Ectodermal cell (in vitro differentiated cells): ENCODE data around the gene STIMATE.

Experiments used
- H3K27ac ChIP-seq: 2 replicates; pipeline ENCODE4 v1.7.0; 2013; ENCODE audit warnings: mild to moderate bottlenecking, low read depth, low read length; ENCODE audit not compliant: insufficient read depth, poor library complexity, severe bottlenecking
- H3K27me3 ChIP-seq: 2 replicates; pipeline ENCODE4 v1.7.0; 2013; ENCODE audit warnings: mild to moderate bottlenecking, low read length; ENCODE audit not compliant: insufficient read depth, control insufficient read depth, poor library complexity, severe bottlenecking
- H3K36me3 ChIP-seq: one replicate; pipeline ENCODE4 v1.7.0; 2013; ENCODE audit warnings: low read length; ENCODE audit not compliant: control insufficient read depth, insufficient read depth
- H3K4me1 ChIP-seq: one replicate; pipeline ENCODE4 v1.7.0; 2013; ENCODE audit warnings: low read length; ENCODE audit not compliant: control insufficient read depth, insufficient read depth
- H3K4me3 ChIP-seq: 2 replicates; pipeline ENCODE4 v1.7.0; 2013; ENCODE audit warnings: low read depth, low read length, control low read depth; ENCODE audit not compliant: insufficient read depth
- H3K9me3 ChIP-seq: 2 replicates; pipeline ENCODE4 v1.7.0; 2013; ENCODE audit warnings: mild to moderate bottlenecking, low read length, moderate library complexity; ENCODE audit not compliant: control insufficient read depth
- WGBS, 2 experiments: methylation state at CpG; one replicate each; pipeline ENCODE4 v1.1.7; 2013; ENCODE audit warnings: missing lambda C conversion rate in 2 of 2; 5-methylcytosine and 5-hydroxymethylcytosine counted together

The STIMATE gene

DNA sequence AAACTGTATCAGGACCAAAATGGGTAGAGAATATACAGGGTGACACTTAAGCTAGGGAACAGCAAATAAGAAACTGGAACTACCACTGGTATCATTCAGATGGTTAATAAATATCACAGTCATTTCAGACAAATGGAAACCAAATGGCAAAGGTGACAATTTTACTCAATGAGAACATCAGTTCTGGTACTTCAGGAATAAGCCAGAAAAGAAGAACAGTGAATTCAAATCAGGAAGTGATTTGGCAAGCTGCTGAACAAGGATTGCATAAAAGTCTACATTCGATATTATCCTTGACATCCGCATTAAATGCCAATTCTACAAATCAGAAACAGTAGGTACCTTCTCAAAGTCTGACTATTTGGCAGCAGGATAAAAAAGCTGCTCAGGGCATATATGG is 23.5 kb upstream of the STIMATE start:
- Histone ChIP-seq H3K4me1 (no peaks in the 10 kb centered on the region), H3K27me3 (no peaks in the 10 kb centered on the region), H3K9me3 (no peaks in the 10 kb centered on the region), H3K4me3 (no peak overlapping the region), H3K27ac (no peak overlapping the region), H3K36me3 (no peaks in the 10 kb centered on the region)
- WGBS, 2 experiments: 92 to 100% methylated on average over 2 of the region's 2 CpGs

DNA sequence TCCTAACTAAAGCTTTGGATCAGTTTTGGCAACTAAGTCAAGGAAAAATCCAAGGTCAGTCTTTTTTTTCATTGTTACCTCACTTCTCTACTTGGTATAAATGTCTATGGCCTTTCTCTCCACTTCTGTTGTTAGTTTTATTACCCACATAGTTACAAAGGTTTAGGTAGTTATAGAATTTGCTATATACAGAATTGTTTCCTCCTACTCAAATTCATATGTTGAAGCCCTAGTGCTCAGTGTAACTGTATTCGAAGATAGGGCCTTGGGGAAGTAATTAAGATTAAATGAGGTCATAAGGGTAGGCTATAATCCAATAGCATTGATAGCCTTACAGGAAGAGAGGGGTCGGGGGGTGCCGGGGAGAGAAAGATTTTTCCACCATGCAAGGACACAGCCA is 19.7 kb upstream of the STIMATE start:
- H3K27me3 ChIP-seq: no peaks in the 10 kb centered on the region
- H3K4me3 ChIP-seq: no peak overlapping the region
- WGBS, 2 experiments: 89 to 98% methylated on average over 3 of the region's 3 CpGs
- H3K27ac ChIP-seq: no peak overlapping the region
- no peaks in the 10 kb centered on the region for H3K4me1 ChIP-seq
- H3K36me3 ChIP-seq: peaks cover 4% of the 10 kb centered on the region
- no peaks in the 10 kb centered on the region for H3K9me3 ChIP-seq

DNA sequence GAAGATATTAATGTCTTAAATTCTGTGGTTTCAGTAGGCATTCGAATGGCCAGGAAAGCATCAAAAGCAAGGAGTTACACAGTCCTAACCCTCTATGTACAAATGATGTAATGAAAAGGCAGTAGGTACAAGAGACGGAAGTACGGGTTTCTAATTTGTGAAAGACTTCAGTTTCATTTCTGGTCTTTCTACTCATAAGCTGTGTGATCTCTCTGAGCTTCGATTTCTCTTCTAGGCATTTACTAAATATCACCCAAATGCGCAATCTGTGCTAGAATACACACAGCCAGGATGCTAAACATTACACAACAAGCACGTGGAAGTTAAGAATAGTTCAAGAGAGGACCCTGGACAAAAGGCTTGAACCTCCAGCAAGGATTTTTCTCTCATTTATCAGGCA is 17.9 kb upstream of the STIMATE start:
- WGBS, 2 experiments: 94 to 96% methylated on average over 6 of the region's 6 CpGs

DNA sequence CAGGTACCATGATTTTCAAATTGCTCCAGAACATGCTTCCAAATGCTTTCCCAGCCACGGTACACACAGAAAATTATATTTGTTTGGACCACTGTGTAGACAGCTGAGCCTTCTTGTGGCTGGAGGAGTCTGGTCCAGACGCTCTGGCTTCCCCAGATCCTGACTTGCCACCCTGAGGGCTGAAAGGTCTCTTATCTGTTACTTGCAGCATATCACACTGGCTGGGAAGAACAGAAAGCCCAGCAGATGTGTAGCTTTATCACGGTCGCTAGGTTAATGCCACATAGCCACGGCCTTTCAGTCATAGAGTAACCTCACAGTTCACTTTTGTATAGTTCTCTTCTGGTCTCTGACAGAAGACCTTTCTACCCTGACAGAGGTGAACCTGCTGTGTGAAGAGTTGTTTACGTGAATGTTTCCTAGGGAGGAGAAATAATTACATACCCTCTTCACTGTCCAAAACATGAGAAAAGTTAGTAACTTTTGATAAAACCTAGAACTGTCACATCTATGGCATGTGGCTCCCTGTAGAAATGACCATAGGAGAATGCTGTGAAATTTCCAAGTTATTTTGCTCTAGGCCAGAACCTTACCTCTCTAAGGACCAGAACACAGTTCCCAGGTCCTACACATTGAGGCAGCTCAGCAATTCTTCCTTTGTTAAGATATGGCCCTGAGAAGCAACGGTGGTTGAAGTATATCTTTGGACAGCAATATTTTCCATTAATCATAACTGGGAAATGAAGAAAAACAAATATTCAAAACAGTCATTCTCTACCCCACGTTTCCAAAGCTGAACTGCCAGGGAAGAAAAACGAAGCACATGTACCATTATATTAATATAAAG is 15.8 kb upstream of the STIMATE start:
- Histone ChIP-seq H3K36me3 (peaks cover 4% of the 10 kb centered on the region), H3K4me3 (no peak overlapping the region), H3K4me1 (no peaks in the 10 kb centered on the region), H3K27ac (no peak overlapping the region), H3K9me3 (no peaks in the 10 kb centered on the region), H3K27me3 (no peaks in the 10 kb centered on the region)
- WGBS, 2 experiments: 95% methylated on average over 6 to 9 of the region's 9 CpGs

More for the DNA sequence above, 17.9 kb upstream of the STIMATE start:
- Histone ChIP-seq H3K27me3 (no peaks in the 10 kb centered on the region), H3K27ac (no peak overlapping the region), H3K4me1 (no peaks in the 10 kb centered on the region), H3K9me3 (no peaks in the 10 kb centered on the region), H3K4me3 (no peak overlapping the region), H3K36me3 (peaks cover 4% of the 10 kb centered on the region)

DNA sequence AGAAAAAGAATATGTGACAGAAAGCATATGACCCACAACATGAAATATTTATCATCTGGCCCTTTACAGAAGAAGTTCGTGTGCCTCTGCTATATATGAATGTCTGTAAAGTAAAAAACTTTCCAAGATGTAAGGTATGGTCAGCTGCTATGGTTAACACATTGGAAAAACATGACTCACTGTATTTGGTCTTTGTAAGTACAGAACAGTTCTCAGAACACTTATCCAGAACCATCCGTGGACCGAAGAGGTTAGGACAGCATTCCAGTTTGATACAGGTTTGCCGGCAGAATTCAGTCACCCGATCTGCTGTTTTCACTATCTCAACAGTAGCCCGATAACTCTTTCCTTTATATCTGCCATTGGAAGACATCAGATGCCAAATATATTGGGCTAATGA is 13.5 kb upstream of the STIMATE start:
- H3K27me3 ChIP-seq: no peaks in the 10 kb centered on the region
- no peaks in the 10 kb centered on the region for H3K9me3 ChIP-seq
- 94 to 95% methylated on average over 6 of the region's 6 CpGs for WGBS, 2 experiments
- peaks cover 4% of the 10 kb centered on the region for H3K36me3 ChIP-seq
- H3K4me1 ChIP-seq: no peaks in the 10 kb centered on the region
- H3K4me3 ChIP-seq: no peak overlapping the region
- no peak overlapping the region for H3K27ac ChIP-seq

DNA sequence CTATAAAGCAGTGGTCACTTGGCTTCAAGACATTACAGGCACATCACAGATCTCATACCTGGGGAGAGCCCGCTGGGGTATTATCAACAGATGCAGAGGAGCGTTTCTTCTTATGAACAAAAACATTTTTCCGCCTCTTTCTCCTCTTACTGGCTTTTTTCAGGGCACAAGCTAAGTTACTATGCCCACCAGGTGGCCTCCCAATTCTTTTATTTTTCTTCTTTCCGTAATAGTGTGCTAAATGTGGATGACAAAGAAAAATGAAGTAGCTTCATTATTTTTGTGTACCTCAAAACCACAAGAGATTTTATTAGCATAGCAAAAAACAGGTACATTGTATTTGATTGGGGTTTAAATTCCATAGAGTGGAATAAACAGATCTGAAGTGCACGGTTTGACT is 10.1 kb upstream of the STIMATE start:
- H3K9me3 ChIP-seq: no peaks in the 10 kb centered on the region
- H3K27me3 ChIP-seq: no peaks in the 10 kb centered on the region
- WGBS, 2 experiments: 96% methylated on average over 4 to 5 of the region's 5 CpGs
- no peaks in the 10 kb centered on the region for H3K4me1 ChIP-seq
- no peaks in the 10 kb centered on the region for H3K36me3 ChIP-seq
- no peak overlapping the region for H3K4me3 ChIP-seq
- no peak overlapping the region for H3K27ac ChIP-seq

DNA sequence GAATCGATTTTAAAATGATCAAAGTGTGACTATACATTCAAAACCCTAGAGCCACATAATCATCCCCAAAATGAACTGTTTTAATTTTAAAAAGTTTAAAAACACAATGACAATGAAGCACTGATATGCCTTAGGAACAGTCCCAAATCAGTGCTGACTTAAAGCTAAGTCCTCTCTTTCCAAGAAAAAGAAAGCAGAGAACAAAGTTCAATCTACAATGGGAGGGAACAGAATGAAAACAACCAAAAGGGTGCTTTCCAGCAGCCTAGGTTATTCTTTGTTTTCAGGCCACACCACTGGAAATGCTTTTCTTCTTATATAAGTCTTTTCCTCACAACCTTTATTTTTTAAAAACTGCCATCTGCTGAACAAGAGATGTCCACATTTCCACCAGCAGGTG is 7.2 kb upstream of the STIMATE start:
- 90 to 92% methylated on average over 1 of the region's 1 CpG for WGBS, 2 experiments

DNA sequence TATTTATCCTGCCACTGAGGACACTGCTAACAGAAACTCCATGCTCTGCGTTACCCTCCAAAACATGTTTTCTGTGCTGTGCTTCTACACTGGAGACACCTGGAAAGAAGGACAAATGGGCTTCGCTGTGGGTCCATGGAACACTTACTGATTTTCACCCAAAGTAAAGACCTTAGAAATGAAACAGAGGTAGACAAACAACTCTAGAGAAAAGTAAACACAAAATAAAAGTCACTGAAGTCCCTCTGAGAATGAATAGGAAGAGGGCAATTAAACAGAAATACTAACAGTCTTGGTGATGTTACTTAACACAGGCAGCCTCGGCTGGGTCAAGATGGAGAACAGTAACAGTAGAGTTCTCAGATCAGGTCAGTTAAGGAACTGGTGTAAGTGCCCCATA is 6.7 kb upstream of the STIMATE start:
- 94 to 99% methylated on average over 3 of the region's 3 CpGs for WGBS, 2 experiments

More for the DNA sequence above, 7.2 kb upstream of the STIMATE start:
- Histone ChIP-seq H3K9me3 (no peaks in the 10 kb centered on the region), H3K4me3 (no peak overlapping the region), H3K27ac (no peak overlapping the region), H3K4me1 (no peaks in the 10 kb centered on the region), H3K36me3 (no peaks in the 10 kb centered on the region), H3K27me3 (no peaks in the 10 kb centered on the region)

DNA sequence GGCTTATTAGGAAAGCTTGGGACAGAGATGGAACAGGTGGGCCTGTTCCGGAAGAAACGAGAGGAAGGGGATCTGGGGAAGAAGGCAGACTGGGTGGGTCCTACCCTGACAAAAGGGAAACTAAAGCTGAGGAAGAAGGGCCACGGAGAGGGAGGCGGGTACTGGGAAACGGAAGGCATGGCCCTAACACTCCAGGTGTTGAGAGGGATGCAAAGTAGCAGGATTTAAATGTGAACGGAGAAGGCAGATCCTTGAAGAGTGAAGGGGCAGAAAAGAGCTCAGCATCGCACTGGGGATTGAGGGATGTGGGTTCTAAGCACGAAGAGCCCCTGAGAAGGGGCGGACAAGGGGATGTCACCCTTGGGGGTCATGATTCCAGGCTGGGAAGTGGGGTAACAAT is 735 bp downstream of the STIMATE start:
- Histone ChIP-seq H3K4me3 (peak overlapping the region; percentile 67), H3K4me1 (peaks cover 3% of the 10 kb centered on the region), H3K27ac (no peak overlapping the region), H3K36me3 (no peaks in the 10 kb centered on the region), H3K9me3 (no peaks in the 10 kb centered on the region), H3K27me3 (no peaks in the 10 kb centered on the region)
- 2 to 3% methylated on average over 9 of the region's 9 CpGs for WGBS, 2 experiments

More for the DNA sequence above, 6.7 kb upstream of the STIMATE start:
- no peak overlapping the region for H3K4me3 ChIP-seq
- H3K9me3 ChIP-seq: no peaks in the 10 kb centered on the region
- no peaks in the 10 kb centered on the region for H3K27me3 ChIP-seq
- no peak overlapping the region for H3K27ac ChIP-seq
- no peaks in the 10 kb centered on the region for H3K4me1 ChIP-seq
- no peaks in the 10 kb centered on the region for H3K36me3 ChIP-seq

DNA sequence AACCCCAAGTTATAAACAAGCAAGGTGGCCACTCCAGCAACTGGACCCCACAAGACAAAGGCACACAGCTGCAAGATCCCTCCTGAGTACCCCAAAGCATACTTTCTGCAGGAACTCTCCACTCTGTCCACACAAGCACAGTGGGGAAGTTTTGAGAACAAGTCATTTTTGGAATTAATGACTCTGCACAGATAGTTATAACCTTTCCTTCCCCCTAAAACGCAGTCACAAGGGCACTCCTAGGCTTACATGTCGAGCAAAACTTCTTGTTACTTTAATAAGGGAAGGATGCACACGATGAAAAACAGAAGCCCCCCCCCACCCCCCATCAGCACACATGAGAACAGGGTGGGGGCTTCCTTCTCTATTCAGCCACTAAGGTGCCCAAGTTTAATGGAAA is 1.2 kb downstream of the STIMATE start:
- H3K27me3 ChIP-seq: no peaks in the 10 kb centered on the region
- H3K4me3 ChIP-seq: peak overlapping the region; percentile 67
- H3K27ac ChIP-seq: no peak overlapping the region
- no peaks in the 10 kb centered on the region for H3K9me3 ChIP-seq
- peaks cover 3% of the 10 kb centered on the region for H3K4me1 ChIP-seq
- no peaks in the 10 kb centered on the region for H3K36me3 ChIP-seq
- 61 to 96% methylated on average over 2 to 3 of the region's 3 CpGs for WGBS, 2 experiments
